Esophagus muscularis mucosa (tissue), 3 donors: ENCODE measurements around the gene SRR.

Source experiments
- CTCF ChIP-seq, 3 experiments: fragments of 200-600 bp in 2 of 3; fragments of 450-650 bp in 1 of 3; sonication (generic) in 2 of 3; IDR thresholded peaks; one replicate each; pipeline ENCODE4 v1.5.1; 2017 to 2019; ENCODE audit warnings: antibody characterized with exemption in 3 of 3, mild to moderate bottlenecking in 2 of 3, moderate library complexity in 1 of 3
- POLR2A ChIP-seq: fragments of 450-650 bp; IDR thresholded peaks from one replicate; pipeline ENCODE4 v1.6.1; 2017; ENCODE audit warnings: antibody characterized with exemption, moderate library complexity, mild to moderate bottlenecking, low read depth

DNA sequence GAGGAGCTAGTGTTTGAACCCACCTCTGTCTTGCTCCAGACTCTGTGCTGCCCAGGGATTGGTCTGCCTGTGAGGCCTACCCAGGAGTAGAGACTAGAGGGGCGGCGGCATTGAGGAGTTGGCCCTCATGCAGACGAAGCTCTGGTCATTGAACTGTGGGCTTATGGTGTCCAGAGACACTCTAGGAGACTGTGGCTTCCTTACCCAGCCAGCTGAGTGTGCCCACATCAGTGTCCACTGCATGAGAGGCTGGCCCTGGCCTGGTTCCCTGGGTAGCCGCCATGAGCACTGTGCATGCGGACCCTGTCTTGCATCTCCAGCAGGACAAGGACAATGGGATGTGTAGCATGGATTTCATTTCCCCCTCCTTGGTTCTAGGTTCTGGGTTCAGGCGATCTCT, 47.5 kb downstream of the SRR start:
- no peak for TF ChIP-seq CTCF (IDR thresholded peaks at IDR 0.05)
- no peak for TF ChIP-seq POLR2A
